HG02981 (cell line): ENCODE measurements around the gene HTR3C.

Experiments used
- ATAC-seq: cut with Tn5 transposase; IDR thresholded peaks from one replicate; pipeline ENCODE4 v1.9.1; 2021; ENCODE audit warnings: mild to moderate bottlenecking, moderate library complexity; ENCODE audit not compliant: unreplicated experiment

Gene HTR3C

DNA sequence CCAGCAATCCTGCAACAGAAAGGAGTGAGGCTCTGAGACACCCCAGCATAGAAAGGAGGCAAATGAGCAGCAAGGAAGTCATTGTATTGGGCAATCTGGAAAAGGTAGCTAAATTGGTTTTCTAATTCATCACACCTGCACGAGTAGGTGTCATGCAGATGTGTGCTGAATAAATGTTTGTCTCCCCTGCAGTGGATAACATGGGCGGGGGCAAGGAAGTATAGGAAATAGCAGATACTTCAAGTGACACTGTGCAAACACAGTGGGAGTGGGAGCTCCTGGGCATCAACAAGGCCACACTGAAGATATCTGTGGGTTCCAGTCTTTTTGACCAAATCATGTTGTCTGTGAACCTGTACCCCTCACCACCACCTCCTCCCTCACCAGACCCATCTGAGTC, 29.6 kb downstream of the HTR3C start:
- no peak for ATAC-seq

DNA sequence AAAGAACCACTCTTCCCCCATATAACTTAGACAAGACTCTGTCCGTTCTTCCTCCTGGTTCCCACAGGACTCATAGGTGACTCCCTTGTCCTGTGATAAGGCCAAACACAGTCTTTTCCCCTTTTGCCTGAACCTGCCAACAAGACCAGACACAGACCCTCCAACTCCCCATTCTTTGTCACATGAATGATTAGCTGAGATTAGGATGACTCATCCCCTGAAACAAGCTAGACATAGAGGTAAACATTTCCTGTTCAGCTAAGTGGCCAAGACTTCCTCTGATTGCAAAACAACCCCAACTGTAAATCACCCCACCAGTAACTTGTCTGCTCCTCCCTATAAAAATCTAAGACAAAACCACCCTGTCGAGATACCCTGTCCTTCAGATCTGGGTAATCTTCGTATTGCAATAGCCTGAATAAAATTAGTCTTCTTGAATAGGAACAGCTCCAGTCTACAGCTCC, 32.6 kb downstream of the HTR3C start:
- ATAC-seq = no peak

DNA sequence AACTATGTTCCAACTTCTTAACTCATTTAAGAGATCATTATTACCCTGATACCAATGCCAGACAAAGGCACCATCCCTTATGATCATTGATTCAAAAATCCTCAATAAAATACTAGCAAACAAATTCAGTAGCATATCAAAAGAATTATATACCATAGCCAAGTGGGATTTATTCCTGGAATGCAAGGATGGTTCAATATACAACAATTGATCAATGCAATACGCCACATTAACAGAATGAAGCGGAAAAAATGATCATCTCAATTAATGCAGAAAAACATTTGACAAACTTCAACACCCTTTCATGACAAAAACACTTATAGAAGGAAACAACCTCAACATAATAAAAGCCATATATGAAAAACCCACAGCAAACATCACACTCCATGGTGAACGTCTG, 39.4 kb downstream of the HTR3C start:
- ATAC-seq = no peak

DNA sequence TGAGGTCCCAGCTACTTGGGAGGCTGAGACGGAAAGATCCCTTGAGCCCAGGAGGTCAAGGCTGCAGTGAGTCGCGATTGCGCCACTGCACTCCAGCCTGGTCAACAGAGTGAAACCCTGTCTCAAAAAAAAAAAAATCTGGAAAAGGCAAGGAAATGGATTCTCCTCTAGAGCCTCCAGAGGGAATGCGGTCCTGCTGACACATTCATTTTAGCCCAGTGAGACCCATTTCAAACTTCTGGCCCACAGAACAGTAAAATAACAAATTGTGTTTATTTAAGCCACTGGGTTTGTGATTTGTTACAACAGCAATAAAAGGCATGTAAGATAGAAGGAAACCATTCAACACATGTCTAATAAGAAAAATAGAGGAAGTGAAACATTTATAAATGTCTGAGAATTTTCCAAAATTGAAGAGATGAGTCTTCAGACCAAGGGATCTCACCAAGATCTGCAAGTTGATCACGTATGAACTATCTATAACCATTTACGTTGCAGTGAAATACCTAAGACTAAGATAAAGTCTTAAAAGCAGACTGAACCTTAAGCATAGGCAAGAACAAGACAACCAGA, 44.0 kb downstream of the HTR3C start, which contains the start of gene HTR3E:
TSS of gene HTR3E (plus strand) at position 254 of the 573 bp plus-strand sequence. CDS start 466 bp downstream, outside the sequence.
- no peak for ATAC-seq

DNA sequence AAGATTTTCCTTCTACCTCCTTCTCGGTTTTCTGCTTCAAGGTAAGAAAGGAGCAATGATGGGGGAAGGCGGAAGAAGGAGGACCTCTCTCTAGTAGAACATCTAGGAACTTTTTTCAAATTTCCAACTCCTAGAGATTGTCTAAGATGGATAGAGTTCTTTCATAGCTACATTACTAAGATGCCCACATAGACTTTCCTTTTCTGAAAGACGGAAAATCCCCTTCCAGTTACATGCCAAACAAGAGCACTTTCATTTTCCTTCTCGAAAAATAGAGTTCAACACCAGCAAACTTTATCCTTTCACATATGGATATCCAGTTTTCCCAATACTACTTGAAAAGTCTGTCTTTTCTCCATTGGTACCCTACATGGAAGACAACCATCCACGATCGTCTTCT, 44.7 kb downstream of the HTR3C start:
- ATAC-seq = no peak

GRCh38 chr3:184099806-184100686, 47.2 kb downstream of the HTR3C start:
- no peak for ATAC-seq
